ENCODE results near the gene AIG1. TPM values are rescaled to one million over a fixed set of nuclear protein-coding genes. Genes with fewer than 3 reads are reported as not detected.

AIG1 gene
- total and polyA plus RNA-seq, 2 of the 4 experiments (the other 2 are of a cell fraction) = 21.3 to 27.1 TPM

DNA sequence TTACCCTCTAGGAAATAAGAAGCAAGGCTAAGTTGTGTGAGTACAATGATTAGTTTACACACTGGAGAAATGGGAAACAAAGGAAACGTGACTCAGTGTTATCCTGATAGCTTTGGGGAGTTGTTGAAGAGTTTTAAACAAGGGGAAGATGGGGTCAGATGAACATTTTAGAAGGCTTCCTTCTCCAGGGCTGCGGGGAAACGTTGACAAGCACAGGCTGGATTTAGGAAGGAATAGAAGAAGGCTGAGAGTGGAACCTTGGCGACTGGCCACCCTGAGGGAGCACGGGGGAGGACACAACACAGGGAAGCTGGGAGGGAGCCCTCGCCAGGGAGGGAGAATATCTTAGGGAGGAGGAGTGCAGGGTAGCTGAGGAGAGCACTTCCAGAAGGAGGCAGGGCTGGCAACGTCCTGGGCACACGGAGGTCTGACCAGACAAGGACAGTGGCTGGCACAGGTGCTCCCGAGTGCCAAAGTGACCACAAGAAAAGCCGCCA lies 134.7 kb downstream of the AIG1 start:
- Histone ChIP-seq H2BK5ac (ENCODE audit: low read depth, low read length, poor library complexity, severe bottlenecking) (no peak overlapping the region), H3K4me2 (ENCODE audit: low read depth, low read length) (no peak overlapping the region), H3K36me3 (ENCODE audit: control insufficient read depth, insufficient read depth, low read length) (no peaks in the 10 kb centered on the region), H2BK15ac (ENCODE audit: low read depth, low read length) (no peak overlapping the region), H3K23ac (ENCODE audit: low read depth, low read length) (no peak overlapping the region), H3K56ac (ENCODE audit: extremely low read depth, insufficient read depth, low read length) (no peak overlapping the region), H3K27me3 (ENCODE audit: control insufficient read depth, insufficient read depth, low read length) (no peaks in the 10 kb centered on the region), H2BK20ac (ENCODE audit: low read depth, low read length) (no peak overlapping the region), H3K9me3 (ENCODE audit: control insufficient read depth, insufficient read depth, low read length) (no peaks in the 10 kb centered on the region), H4K8ac (ENCODE audit: low read depth in 2 of 2, low read length in 2 of 2) (no peak overlapping the region), H3K79me1 (ENCODE audit: low read depth in 1 of 2, low read length in 2 of 2) (no peaks in the 10 kb centered on the region), H3K14ac (replicated peaks; ENCODE audit: low read depth, low read length) (no peak overlapping the region), H4K20me1 (ENCODE audit: insufficient read depth, low read length) (no peaks in the 10 kb centered on the region), H3K4ac (ENCODE audit: low read depth, low read length) (no peak overlapping the region), H2AFZ (replicated peaks; ENCODE audit: low read length, poor library complexity) (no peak overlapping the region), H3K27ac (ENCODE audit: insufficient read depth, low read length) (no peak overlapping the region), H2AK5ac (ENCODE audit: low read depth, low read length) (no peak overlapping the region), H3K9ac (ENCODE audit: low read depth, low read length) (no peak overlapping the region), H2AK9ac (replicated peaks; ENCODE audit: low read depth, low read length, poor library complexity) (no peak overlapping the region), H3K4me1 (ENCODE audit: control insufficient read depth, insufficient read depth, low read length) (no peaks in the 10 kb centered on the region), H3K4me3 (ENCODE audit: insufficient read depth, low read depth, low read length) (no peak overlapping the region), H2BK120ac (ENCODE audit: low read depth, low read length) (no peak overlapping the region), H4K91ac (ENCODE audit: insufficient read depth, low read depth, low read length) (no peak overlapping the region), H3K9me1 (ENCODE audit: insufficient read depth, low read length) (no peaks in the 10 kb centered on the region), H4K5ac (ENCODE audit: low read depth, low read length) (no peak overlapping the region), H3K18ac (ENCODE audit: low read depth, low read length) (no peak overlapping the region)
- dilution Hi-C loops (cut with HindIII; ENCODE audit: low sequenced_read_pairs, unreplicated experiment) (no loop called here), in situ Hi-C loops (cut with MboI; ENCODE audit: low sequenced_read_pairs) (no loop called here), intact Hi-C loops (cut with micrococcal nuclease) (no loop called here)
- no TSS peak for BruUV-seq (replicated peaks)
- POLR2A ChIA-PET (ENCODE audit: unreplicated experiment) = no interaction called here
- CTCF ChIA-PET = no interaction called here
- no peak for DNase-seq
- no peak for ATAC-seq (ENCODE audit: low read depth)
- no peak for TF ChIP-seq RFX5 (IDR thresholded peaks at IDR 0.05; ENCODE audit: low read depth, low read length)
- no peak for TF ChIP-seq MAZ (IDR thresholded peaks at IDR 0.05; ENCODE audit: borderline replicate concordance, low read depth, low read length)
- TF ChIP-seq, protein P1, sequence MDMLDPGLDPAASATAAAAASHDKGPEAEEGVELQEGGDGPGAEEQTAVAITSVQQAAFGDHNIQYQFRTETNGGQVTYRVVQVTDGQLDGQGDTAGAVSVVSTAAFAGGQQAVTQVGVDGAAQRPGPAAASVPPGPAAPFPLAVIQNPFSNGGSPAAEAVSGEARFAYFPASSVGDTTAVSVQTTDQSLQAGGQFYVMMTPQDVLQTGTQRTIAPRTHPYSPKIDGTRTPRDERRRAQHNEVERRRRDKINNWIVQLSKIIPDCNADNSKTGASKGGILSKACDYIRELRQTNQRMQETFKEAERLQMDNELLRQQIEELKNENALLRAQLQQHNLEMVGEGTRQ (IDR thresholded peaks at IDR 0.05; ENCODE audit: low read depth, low read length) = no peak
- TF ChIP-seq RAD21 (IDR thresholded peaks at IDR 0.05; ENCODE audit: low read length) = no peak
- no peak for TF ChIP-seq MAFK (IDR thresholded peaks at IDR 0.05; ENCODE audit: low read depth, low read length)
- no peak for TF ChIP-seq MXI1 (IDR thresholded peaks at IDR 0.05; ENCODE audit: borderline replicate concordance, low read depth, low read length)
- TF ChIP-seq FOS (IDR thresholded peaks at IDR 0.05; ENCODE audit: low read depth, low read length) = no peak
- TF ChIP-seq SMC3 (IDR thresholded peaks at IDR 0.05; ENCODE audit: low read depth, low read length) = no peak
- TF ChIP-seq, protein P2, sequence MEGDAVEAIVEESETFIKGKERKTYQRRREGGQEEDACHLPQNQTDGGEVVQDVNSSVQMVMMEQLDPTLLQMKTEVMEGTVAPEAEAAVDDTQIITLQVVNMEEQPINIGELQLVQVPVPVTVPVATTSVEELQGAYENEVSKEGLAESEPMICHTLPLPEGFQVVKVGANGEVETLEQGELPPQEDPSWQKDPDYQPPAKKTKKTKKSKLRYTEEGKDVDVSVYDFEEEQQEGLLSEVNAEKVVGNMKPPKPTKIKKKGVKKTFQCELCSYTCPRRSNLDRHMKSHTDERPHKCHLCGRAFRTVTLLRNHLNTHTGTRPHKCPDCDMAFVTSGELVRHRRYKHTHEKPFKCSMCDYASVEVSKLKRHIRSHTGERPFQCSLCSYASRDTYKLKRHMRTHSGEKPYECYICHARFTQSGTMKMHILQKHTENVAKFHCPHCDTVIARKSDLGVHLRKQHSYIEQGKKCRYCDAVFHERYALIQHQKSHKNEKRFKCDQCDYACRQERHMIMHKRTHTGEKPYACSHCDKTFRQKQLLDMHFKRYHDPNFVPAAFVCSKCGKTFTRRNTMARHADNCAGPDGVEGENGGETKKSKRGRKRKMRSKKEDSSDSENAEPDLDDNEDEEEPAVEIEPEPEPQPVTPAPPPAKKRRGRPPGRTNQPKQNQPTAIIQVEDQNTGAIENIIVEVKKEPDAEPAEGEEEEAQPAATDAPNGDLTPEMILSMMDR (conservative IDR thresholded peaks at IDR 0.05; ENCODE audit: low read depth, low read length) = no peak
- no peak for TF ChIP-seq RCOR1 (IDR thresholded peaks at IDR 0.05; ENCODE audit: insufficient replicate concordance, low read length)
- TF ChIP-seq BHLHE40 (IDR thresholded peaks at IDR 0.05; ENCODE audit: low read depth, low read length) = no peak
- TF ChIP-seq NFE2L2 (IDR thresholded peaks at IDR 0.05; ENCODE audit: low read depth, low read length) = no peak
- TF ChIP-seq CHD1 (IDR thresholded peaks at IDR 0.05; ENCODE audit: low read depth, low read length) = no peak
- no peak for TF ChIP-seq ELK1 (IDR thresholded peaks at IDR 0.05; ENCODE audit: borderline replicate concordance, low read depth, low read length)
- no peak for TF ChIP-seq POLR2A (IDR thresholded peaks at IDR 0.05; ENCODE audit: low read depth, low read length)
- TF ChIP-seq CEBPB (IDR thresholded peaks at IDR 0.05; ENCODE audit: low read depth, low read length) = no peak
- WGBS, 2 experiments (ENCODE audit: extremely low coverage in 2 of 2, insufficient read length in 1 of 2) = 79% methylated on average over 4 of the region's 10 CpGs; no CpG with 5 or more reads in 1 of the 2 experiments
